ENCODE results near the gene CPNE4. TPM values are rescaled to one million over a fixed set of nuclear protein-coding genes. Genes with fewer than 3 reads are reported as not detected.

CPNE4 gene
- not detected in 2 replicates for total RNA-seq
- long read RNA-seq, result 0 reads

DNA sequence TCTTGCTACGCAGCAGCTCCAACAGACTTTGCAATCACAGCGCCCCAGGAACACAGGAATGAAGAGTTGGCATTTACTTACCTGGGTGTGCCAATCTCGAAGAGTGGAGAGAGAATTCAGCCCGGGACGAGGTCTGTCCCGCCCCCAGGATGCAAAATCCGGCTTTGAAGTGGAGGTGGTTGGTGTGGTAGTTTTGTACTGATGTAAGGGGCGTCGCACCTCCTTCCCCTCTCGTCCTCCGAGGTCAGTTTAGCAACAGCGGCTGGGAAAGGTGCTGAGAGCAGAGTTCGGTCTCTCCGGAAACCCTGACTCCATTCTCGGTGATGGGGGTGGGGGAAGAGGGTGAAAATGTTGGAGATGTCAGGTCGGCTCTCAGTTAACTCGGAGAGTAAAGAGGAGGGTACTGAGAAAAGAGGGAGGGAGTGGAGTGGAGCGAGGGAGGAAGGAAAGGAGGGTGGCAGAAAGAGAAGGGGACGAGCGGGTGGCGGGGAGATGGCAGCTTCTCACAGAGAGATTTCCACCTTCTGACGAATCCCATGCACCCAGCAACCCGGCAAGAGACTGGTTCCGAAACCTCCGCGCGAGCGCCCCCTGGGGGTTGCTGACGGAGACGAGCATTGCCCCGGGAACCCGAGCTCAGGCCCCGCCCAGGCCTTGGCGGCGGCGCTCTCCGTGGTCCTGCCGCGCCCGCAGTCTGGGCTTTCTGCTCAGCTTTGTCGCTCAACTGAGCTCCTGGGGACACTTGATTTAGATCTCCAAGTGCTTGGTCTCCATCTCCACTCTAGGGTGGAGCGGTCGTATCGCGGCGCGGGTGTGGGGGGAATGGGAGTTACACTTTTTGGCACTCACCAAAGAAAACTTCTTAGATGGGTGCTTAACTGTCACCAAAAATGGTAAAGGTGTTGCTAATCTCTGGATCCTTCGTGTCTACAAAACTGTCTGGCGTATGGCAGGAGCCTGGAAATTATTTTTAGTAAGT lies at the start of gene CPNE4:
CPNE4 (minus strand) TSS at position 529 of the 979 bp plus-strand sequence.
- TF ChIP-seq, protein P1, sequence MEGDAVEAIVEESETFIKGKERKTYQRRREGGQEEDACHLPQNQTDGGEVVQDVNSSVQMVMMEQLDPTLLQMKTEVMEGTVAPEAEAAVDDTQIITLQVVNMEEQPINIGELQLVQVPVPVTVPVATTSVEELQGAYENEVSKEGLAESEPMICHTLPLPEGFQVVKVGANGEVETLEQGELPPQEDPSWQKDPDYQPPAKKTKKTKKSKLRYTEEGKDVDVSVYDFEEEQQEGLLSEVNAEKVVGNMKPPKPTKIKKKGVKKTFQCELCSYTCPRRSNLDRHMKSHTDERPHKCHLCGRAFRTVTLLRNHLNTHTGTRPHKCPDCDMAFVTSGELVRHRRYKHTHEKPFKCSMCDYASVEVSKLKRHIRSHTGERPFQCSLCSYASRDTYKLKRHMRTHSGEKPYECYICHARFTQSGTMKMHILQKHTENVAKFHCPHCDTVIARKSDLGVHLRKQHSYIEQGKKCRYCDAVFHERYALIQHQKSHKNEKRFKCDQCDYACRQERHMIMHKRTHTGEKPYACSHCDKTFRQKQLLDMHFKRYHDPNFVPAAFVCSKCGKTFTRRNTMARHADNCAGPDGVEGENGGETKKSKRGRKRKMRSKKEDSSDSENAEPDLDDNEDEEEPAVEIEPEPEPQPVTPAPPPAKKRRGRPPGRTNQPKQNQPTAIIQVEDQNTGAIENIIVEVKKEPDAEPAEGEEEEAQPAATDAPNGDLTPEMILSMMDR (IDR thresholded peaks at IDR 0.05), result peak; percentile 82
- no peak within 1 kb of the TSS for H3K4me3 Mint-ChIP-seq (ENCODE audit: unreplicated experiment)
- peaks cover 5% of the 10 kb centered on the region for H3K4me1 Mint-ChIP-seq (ENCODE audit: unreplicated experiment)
- peak; percentile 91 for DNase-seq (ENCODE audit: extremely low spot score, unreplicated experiment)
- H3K36me3 Mint-ChIP-seq (ENCODE audit: unreplicated experiment), result no peaks in the 10 kb centered on the region
- peaks cover 67% of the 10 kb centered on the region for H3K27me3 Mint-ChIP-seq (ENCODE audit: unreplicated experiment)
- no peaks in the 10 kb centered on the region for H3K9me3 Mint-ChIP-seq (ENCODE audit: unreplicated experiment)
- no peak within 1 kb of the TSS for H3K27ac Mint-ChIP-seq (ENCODE audit: unreplicated experiment)

GRCh38 chr3:132083583-132084279 lies 48.9 kb upstream of the CPNE4 start:
- DNase-seq (ENCODE audit: extremely low spot score, unreplicated experiment), result no peak
- Mint-ChIP-seq H3K27ac (ENCODE audit: unreplicated experiment) (no peak overlapping the region), H3K4me1 (ENCODE audit: unreplicated experiment) (no peaks in the 10 kb centered on the region), H3K36me3 (ENCODE audit: unreplicated experiment) (no peaks in the 10 kb centered on the region), H3K9me3 (ENCODE audit: unreplicated experiment) (no peaks in the 10 kb centered on the region), H3K27me3 (ENCODE audit: unreplicated experiment) (peaks cover 2% of the 10 kb centered on the region), H3K4me3 (ENCODE audit: unreplicated experiment) (no peak overlapping the region)
- TF ChIP-seq, protein P1 (IDR thresholded peaks at IDR 0.05), result no peak

- H3K9me3 Mint-ChIP-seq (ENCODE audit: unreplicated experiment), result no peaks in the 10 kb centered on the region
- no peaks in the 10 kb centered on the region for H3K4me1 Mint-ChIP-seq (ENCODE audit: unreplicated experiment)
These were observed 48.3 kb upstream of the CPNE4 start for GRCh38 chr3:132083159-132083558.

GRCh38 chr3:132079147-132079546 lies 44.3 kb upstream of the CPNE4 start:
- DNase-seq (ENCODE audit: extremely low spot score, unreplicated experiment), result no peak
- H3K27ac Mint-ChIP-seq (ENCODE audit: unreplicated experiment), result no peak overlapping the region

More at GRCh38 chr3:132083159-132083558, 48.3 kb upstream of the CPNE4 start:
- TF ChIP-seq, protein P1 (IDR thresholded peaks at IDR 0.05), result no peak
- Mint-ChIP-seq H3K27ac (ENCODE audit: unreplicated experiment) (no peak overlapping the region), H3K27me3 (ENCODE audit: unreplicated experiment) (peaks cover 2% of the 10 kb centered on the region), H3K36me3 (ENCODE audit: unreplicated experiment) (no peaks in the 10 kb centered on the region), H3K4me3 (ENCODE audit: unreplicated experiment) (no peak overlapping the region)
- no peak for DNase-seq (ENCODE audit: extremely low spot score, unreplicated experiment)

More at GRCh38 chr3:132079147-132079546, 44.3 kb upstream of the CPNE4 start:
- Mint-ChIP-seq H3K9me3 (ENCODE audit: unreplicated experiment) (no peaks in the 10 kb centered on the region), H3K4me1 (ENCODE audit: unreplicated experiment) (no peaks in the 10 kb centered on the region), H3K4me3 (ENCODE audit: unreplicated experiment) (no peak overlapping the region), H3K36me3 (ENCODE audit: unreplicated experiment) (no peaks in the 10 kb centered on the region), H3K27me3 (ENCODE audit: unreplicated experiment) (peaks cover 3% of the 10 kb centered on the region)
- TF ChIP-seq, protein P1 (IDR thresholded peaks at IDR 0.05), result no peak

All from osteocyte (in vitro differentiated cells).